Right ventricle myocardium inferior (tissue), 1 donor: ENCODE results near the gene DNM3. TPM values are rescaled to one million over a fixed set of nuclear protein-coding genes. Genes with fewer than 3 reads are reported as not detected.

Source experiments
- ATAC-seq: fragments of 200-7000 bp; cut with Tn5 transposase; one replicate; pipeline ENCODE4 v1.9.1; 2020; ENCODE audit warnings: mild to moderate bottlenecking, moderate library complexity
- DNase-seq: peaks from one replicate; pipeline ENCODE4 v3.0.0; 2021; ENCODE audit errors: missing footprints
- intact Hi-C: fragments of 100-400 bp; cut with DNase I; formaldehyde crosslinking; loops from one replicate; pipeline ENCODE4 v1.11.0; 2022
- total RNA-seq: library from RNA; stranded (reverse); fragmentation: NEBNext Ultra II Directional; extraction: Animal tissue kit (Norgen Biotek cat#: 25700); gene quantifications from one replicate; pipeline ENCODE4 v1.2.1, GENCODE V29; 2021
- donor health status: DM: no; HTN: yes; CAD: no; lungs with severe emphysema.

Gene DNM3
- total RNA-seq, 1 donor from 2014 or later, result 1.8 TPM

DNA sequence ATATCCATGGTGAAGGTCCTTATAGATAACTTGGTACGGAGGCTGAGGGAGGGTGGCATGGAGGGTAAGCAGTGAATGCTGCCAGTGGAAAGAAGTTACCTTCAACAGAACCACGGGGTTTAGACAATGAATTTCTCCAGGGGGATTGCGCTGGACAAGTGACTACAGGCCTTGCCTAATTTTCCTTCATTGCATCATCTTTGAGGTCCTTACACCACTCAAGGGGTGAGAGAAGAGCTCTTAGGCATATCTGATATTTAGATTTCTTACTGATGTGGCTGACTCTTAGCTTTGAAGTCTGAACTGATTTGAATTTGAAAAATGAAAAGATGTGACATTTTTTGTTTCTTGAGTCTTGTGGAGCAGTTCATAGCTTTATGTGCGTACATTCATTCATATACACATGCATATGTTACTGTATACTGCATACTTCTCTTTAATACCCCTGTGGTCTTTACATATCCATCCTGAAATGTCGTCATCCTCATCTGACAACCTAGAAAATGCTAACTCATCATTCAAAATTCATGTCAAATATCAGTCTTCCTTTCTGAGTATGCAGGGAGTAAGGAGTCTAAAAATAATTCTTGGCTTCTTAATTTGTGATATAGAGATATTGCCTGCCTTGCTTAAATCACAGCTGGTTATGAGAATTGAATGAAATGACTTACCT lies 63.6 kb downstream of the DNM3 start:
- intact Hi-C loops, result no loop called here
- no peak for DNase-seq

GRCh38 chr1:171909711-171910110 lies 68.4 kb downstream of the DNM3 start:
- no peak for ATAC-seq
- no peak for DNase-seq
- intact Hi-C loops, result no loop called here

More for the DNA sequence above, 63.6 kb downstream of the DNM3 start:
- ATAC-seq, result no peak

DNA sequence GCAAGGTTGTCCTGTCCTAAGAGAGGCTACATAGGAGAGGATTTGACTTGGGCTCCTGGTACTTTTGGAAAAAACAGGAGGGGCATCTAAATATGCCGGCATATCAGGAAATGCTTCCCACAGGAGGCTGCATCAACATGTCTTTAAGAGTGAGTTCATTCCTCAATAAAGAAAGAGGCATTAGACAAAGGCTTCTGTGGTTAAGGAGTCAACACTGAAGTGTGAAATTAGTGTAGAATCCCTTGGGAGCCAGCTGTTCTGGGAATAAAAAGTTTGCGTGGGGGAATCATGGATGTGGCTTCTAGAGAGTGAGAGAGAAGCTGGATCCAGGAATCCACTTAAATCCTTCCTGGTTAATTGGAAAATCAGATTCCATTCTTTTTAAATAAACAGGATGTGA lies 69.5 kb downstream of the DNM3 start:
- intact Hi-C loops, result no loop called here
- DNase-seq (no peak), ATAC-seq (no peak)

- no peak for ATAC-seq
- intact Hi-C loops, result no loop called here
- DNase-seq, result no peak
These were observed 70.2 kb downstream of the DNM3 start for GRCh38 chr1:171911506-171911905.

GRCh38 chr1:171912509-171913175 lies 71.3 kb downstream of the DNM3 start:
- intact Hi-C loops, result no loop called here
- DNase-seq (no peak), ATAC-seq (no peak)

DNA sequence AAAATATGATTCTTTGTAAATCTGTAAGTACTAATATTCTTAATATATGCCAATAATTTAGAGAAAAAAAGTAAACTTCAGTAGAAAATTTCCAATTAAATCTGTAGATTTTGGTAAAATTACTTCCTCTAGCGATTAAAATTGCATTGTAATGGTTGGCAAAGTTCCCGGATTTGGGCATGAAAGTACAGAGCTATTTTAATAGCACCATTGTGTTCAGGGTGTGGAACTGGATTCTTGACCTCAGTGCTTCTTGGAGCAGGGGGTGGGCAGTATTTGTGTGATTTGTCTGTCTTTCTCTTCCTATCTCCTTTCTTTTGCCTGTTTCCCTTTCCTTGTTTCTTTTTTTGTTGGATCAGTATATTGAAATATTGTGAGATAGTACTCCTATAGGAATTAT lies 72.1 kb downstream of the DNM3 start:
- intact Hi-C loops, result no loop called here
- ATAC-seq (peak; percentile 50), DNase-seq (no peak)

DNA sequence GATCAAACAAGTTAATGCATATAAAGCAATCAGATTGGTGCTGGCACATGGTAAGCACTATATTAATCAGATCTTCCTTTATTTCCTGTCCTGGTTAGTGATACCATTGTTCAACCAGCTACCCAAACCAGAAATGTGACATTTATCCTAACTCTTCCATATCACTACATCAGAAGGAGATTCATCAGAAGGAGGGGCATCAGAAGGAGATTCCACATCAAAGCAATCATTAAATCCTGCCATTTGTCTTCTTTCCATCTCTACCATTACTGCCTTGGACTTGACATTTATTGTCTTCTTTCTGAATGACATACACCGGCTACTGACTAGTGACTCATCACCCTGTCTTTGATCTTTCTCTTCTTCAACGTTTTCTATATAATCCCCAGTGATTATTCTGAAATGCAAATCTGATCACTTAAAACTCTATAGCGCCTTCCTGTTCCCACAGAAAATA lies 75.0 kb downstream of the DNM3 start:
- no peak for DNase-seq
- ATAC-seq, result no peak
- intact Hi-C loops, result no loop called here

GRCh38 chr1:171917331-171917730 lies 76.0 kb downstream of the DNM3 start:
- DNase-seq (no peak), ATAC-seq (no peak)

DNA sequence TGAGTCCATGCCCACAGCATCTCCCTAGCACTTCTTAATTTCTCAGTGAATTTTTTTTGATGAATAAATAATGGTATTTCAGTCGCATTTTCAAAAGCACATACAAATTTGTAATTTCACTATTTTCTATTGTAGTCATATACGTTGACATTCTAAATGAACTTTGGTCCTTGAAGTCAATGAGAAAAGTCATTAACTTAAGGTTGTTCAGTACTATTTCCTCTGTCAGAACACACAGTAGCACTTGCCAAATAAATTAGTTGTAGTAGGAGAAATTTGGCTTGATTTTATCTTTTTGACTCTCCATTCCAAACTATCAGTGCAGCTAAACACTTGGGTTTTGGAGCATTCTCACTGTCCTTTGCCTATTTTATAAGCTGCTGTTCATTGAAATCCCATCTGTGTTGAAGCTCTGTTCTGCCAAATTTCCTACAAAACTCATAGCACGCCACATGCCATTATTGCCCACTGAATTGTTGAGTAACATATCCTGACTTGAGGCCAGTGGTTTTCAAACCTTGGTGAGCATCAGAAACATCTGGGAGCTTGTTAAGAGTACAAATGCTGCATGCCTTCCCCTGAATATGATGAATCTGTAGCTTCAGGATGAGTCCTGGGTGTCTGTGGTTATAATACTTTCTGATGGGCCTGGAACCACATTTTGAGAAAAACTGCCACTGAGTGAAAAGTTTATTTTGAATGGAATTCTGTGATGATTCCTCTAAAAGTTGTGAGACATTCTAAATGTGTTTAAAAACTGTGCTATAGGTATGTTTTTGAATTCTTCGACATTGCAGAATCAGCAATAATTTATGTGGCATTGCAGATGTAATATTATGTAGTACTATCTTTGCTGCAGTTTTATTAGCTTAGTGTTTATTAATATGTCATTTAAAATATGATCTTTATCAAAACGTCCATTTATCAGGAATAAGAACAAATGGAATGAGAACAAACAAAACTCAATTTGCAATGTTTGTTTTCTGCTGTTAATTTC lies 78.9 kb downstream of the DNM3 start:
- intact Hi-C loops, result no loop called here
- no peak for DNase-seq
- ATAC-seq, result peak; percentile 23

More at GRCh38 chr1:171917331-171917730, 76.0 kb downstream of the DNM3 start:
- intact Hi-C loops, result no loop called here

- intact Hi-C loops, result no loop called here
- no peak for ATAC-seq
These were observed 81.7 kb downstream of the DNM3 start for GRCh38 chr1:171922999-171923398.

GRCh38 chr1:171929121-171929520 lies 87.8 kb downstream of the DNM3 start:
- no peak for DNase-seq
- no peak for ATAC-seq
- intact Hi-C loops, result no loop called here

More at GRCh38 chr1:171922999-171923398, 81.7 kb downstream of the DNM3 start:
- no peak for DNase-seq

- no peak for ATAC-seq
- DNase-seq, result no peak
- intact Hi-C loops, result no loop called here
These were observed 90.5 kb downstream of the DNM3 start for GRCh38 chr1:171931752-171932151.

GRCh38 chr1:171934664-171935063 lies 93.4 kb downstream of the DNM3 start:
- DNase-seq (no peak), ATAC-seq (no peak)
- intact Hi-C loops, result no loop called here

- ATAC-seq, result no peak
- DNase-seq, result no peak
- intact Hi-C loops, result no loop called here
These were observed 93.8 kb downstream of the DNM3 start for GRCh38 chr1:171935086-171935485.

DNA sequence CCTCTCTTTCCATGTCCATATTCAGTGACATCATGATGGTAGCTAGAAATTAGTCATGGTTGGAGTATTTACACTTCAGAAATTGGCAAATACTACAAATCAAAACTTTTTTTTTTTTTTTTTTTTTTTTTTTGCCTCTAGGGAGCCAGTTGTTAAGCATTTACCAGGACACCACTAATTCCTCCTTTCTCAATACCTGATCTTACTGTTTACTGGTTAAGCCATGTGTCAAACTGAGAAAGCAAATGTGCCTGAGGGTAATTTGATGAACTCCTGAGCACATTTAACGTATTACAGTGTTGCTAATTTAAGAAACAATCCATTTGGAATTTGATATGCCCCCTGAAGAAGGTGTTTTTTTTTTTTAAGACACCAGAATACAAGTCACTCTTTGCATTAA lies 94.4 kb downstream of the DNM3 start:
- ATAC-seq, result no peak
- DNase-seq, result no peak
- intact Hi-C loops, result no loop called here

GRCh38 chr1:171937938-171938337 lies 96.6 kb downstream of the DNM3 start:
- intact Hi-C loops, result no loop called here

DNA sequence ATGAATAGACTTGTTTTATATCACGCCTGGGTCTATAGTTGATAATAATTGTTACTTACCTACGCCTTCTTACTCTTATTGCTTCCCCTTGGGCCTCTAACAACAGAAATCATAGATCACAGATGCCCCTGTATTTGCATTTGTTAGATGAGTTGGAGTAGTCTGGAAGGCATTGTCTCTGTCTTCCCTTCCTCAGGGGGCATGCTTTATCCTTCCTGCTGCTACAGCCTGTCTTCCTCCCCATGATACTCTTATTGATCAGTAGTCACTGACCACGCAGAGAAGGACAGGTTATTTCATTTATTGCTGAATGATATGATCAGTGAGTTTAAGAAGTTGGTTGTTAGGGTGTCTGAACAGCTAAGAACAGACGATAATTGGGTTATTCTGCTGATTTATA lies 98.4 kb downstream of the DNM3 start:
- DNase-seq (no peak), ATAC-seq (no peak)
- intact Hi-C loops, result no loop called here

More at GRCh38 chr1:171937938-171938337, 96.6 kb downstream of the DNM3 start:
- ATAC-seq, result no peak
- DNase-seq, result no peak

DNA sequence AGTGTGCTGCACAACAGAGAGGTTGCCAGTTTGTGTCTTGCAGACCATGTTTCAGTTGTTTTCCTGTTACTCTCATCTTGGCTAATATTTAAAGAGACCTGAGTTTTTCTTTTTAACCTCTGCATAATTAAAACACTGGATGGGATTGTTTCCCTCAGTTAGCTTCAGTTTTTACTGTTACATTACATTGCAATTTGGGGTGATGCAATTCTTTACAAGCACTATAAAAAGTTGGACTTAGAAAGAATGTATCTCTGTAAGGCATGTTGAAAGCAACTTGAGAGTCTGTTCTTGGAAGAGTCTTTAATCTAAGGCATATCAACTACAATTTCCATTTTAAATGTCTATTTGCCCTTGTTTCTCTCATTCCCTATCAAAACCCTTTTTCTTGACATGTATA lies 99.1 kb downstream of the DNM3 start:
- ATAC-seq (no peak), DNase-seq (no peak)
- intact Hi-C loops, result no loop called here

DNA sequence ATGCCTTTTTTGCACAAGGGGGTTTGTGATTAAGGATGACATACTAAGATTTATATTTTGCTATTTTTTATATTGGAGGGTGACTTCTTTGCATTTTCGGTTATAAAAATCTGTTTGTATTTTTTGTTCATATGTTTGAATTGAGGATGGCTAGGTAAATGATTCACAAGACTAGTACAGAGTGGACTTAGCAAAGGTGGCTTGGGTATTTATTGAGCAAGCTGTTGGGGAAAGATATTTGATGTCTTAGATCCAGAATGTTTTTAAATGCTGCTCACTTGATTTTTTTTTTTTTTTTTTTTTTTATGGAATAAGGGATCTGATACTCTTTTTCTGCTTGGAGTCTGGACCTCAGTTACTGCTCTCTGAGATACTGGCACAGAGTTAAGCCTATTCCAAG lies 100.6 kb downstream of the DNM3 start:
- no peak for DNase-seq
- intact Hi-C loops, result no loop called here
- no peak for ATAC-seq
